Nephron progenitor cell (in vitro differentiated cells): Measurements from ENCODE around the gene ERO1B.

Source experiments
- DNase-seq: peaks from one replicate; pipeline ENCODE4 v3.0.0; 2021
- H3K27ac Mint-ChIP-seq: 2 replicates; pipeline ENCODE4 v1.8.0; 2021; ENCODE audit warnings: mild to moderate bottlenecking, moderate library complexity, mixed read lengths
- H3K27me3 Mint-ChIP-seq: 2 replicates; pipeline ENCODE4 v1.8.0; 2021; ENCODE audit warnings: mild to moderate bottlenecking, low read depth, mixed read lengths; ENCODE audit not compliant: poor library complexity
- H3K36me3 Mint-ChIP-seq: 2 replicates; pipeline ENCODE4 v1.8.0; 2021; ENCODE audit warnings: low read depth, mixed read lengths
- H3K4me1 Mint-ChIP-seq: 2 replicates; pipeline ENCODE4 v1.8.0; 2021; ENCODE audit warnings: mixed read lengths
- H3K4me3 Mint-ChIP-seq: 2 replicates; pipeline ENCODE4 v1.8.0; 2021; ENCODE audit warnings: mild to moderate bottlenecking, moderate library complexity, mixed read lengths
- H3K9me3 Mint-ChIP-seq: 2 replicates; pipeline ENCODE4 v1.8.0; 2021; ENCODE audit warnings: mild to moderate bottlenecking, moderate library complexity, mixed read lengths
- TF ChIP-seq, protein P1 (sequence below): fragments of 200-600 bp; sonication (generic); IDR thresholded peaks from 2 replicates; pipeline ENCODE4 v1.5.0; 2021; ENCODE audit warnings: antibody characterized with exemption

The ERO1B gene

DNA sequence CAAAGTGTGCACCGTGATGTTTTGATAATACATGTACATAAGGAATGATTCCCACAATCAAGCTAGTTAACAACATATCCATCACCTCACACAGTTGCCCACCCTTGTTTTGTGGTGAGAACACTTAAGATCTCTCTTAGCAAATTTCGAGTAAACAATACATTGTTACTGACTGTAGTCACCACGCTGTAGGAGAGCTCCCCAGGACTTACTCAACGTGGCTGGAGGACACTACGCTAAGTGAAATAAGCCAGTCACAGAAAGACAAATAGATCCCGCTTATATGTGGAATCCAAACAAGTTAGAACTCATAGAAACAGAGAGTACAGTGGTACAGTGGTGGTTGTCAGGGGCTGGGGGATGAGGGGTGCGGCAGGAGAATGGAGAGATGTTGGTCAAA, 114.6 kb downstream of the ERO1B start:
- H3K36me3 Mint-ChIP-seq: peaks cover 76% of the 10 kb centered on the region
- peaks cover 13% of the 10 kb centered on the region for H3K4me1 Mint-ChIP-seq
- H3K27me3 Mint-ChIP-seq: peaks cover 10% of the 10 kb centered on the region
- H3K9me3 Mint-ChIP-seq: peaks cover 39% of the 10 kb centered on the region
- peak overlapping the region; percentile 55 for H3K27ac Mint-ChIP-seq
- TF ChIP-seq, protein P1, sequence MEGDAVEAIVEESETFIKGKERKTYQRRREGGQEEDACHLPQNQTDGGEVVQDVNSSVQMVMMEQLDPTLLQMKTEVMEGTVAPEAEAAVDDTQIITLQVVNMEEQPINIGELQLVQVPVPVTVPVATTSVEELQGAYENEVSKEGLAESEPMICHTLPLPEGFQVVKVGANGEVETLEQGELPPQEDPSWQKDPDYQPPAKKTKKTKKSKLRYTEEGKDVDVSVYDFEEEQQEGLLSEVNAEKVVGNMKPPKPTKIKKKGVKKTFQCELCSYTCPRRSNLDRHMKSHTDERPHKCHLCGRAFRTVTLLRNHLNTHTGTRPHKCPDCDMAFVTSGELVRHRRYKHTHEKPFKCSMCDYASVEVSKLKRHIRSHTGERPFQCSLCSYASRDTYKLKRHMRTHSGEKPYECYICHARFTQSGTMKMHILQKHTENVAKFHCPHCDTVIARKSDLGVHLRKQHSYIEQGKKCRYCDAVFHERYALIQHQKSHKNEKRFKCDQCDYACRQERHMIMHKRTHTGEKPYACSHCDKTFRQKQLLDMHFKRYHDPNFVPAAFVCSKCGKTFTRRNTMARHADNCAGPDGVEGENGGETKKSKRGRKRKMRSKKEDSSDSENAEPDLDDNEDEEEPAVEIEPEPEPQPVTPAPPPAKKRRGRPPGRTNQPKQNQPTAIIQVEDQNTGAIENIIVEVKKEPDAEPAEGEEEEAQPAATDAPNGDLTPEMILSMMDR: no peak
- DNase-seq: no peak
- H3K4me3 Mint-ChIP-seq: no peak overlapping the region

DNA sequence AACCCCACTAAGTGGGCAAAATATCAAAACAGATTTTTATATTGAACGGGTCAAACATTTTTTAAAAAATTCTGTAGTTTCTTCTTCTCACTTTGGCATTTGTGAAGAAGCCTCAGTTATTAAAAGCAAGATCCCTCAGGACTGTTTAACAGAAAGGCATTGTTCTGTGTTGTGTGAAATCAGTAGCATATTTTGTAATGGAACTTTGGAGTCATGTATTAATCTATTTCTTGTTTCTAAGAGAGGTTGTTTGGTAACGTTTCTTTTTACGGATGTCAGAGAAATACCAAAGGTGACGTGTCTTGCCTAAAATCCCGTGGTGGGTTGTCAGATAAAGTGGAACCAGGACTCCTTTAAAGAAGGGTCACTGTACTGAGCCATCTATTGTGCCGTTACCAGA, 115.7 kb downstream of the ERO1B start:
- H3K4me3 Mint-ChIP-seq: no peak overlapping the region

More for the DNA sequence above, 115.7 kb downstream of the ERO1B start:
- Mint-ChIP-seq H3K4me1 (peaks cover 17% of the 10 kb centered on the region), H3K27ac (no peak overlapping the region), H3K36me3 (peaks cover 81% of the 10 kb centered on the region), H3K27me3 (peaks cover 14% of the 10 kb centered on the region), H3K9me3 (peaks cover 50% of the 10 kb centered on the region)
- TF ChIP-seq, protein P1: no peak
- DNase-seq: no peak
